Tibial artery (tissue), 4 donors: ENCODE results near the gene DIS3L.
"Not testable (repeated sequence)": the region's sequence is repeated elsewhere in the genome, so short reads cannot be mapped to it uniquely, and the experiment has no call there.

Experiments used
- DNase-seq, 2 donors: peaks; one replicate each; pipeline ENCODE4 v3.0.0-alpha.2; 2019
- H3K27ac ChIP-seq, 2 donors: fragments of 200-600 bp; sonication (generic) in 1 of 2; 1 replicate in 1 of 2; 2 replicates in 1 of 2; pipeline ENCODE4 v1.5.1; 2018 to 2019; ENCODE audit warnings: mild to moderate bottlenecking in 1 of 2
- H3K27me3 ChIP-seq, 2 donors: fragments of 200-600 bp; sonication (generic) in 1 of 2; one replicate each; pipeline versions ENCODE4 v1.5.1 to v1.6.0; 2016 to 2019
- H3K36me3 ChIP-seq, 3 donors: fragments of 200-600 bp; sonication (generic) in 2 of 3; one replicate each; pipeline ENCODE4 v1.5.1; 2016 to 2019; ENCODE audit warnings: mild to moderate bottlenecking in 2 of 3
- H3K4me1 ChIP-seq, 4 donors: fragments of 200-600 bp; sonication (generic) in 2 of 4; 1 replicate in 3 of 4; 2 replicates in 1 of 4; pipeline ENCODE4 v1.5.1; 2016 to 2019
- H3K4me3 ChIP-seq, 2 donors: fragments of 200-600 bp; sonication (generic) in 1 of 2; 1 replicate in 1 of 2; 2 replicates in 1 of 2; pipeline ENCODE4 v1.5.1; 2018 to 2019; ENCODE audit warnings: mild to moderate bottlenecking in 2 of 2
- H3K9me3 ChIP-seq, 3 donors: fragments of 200-600 bp; sonication (generic) in 1 of 3; one replicate each; pipeline ENCODE4 v1.5.1; 2016 to 2019
- CTCF ChIP-seq, 2 experiments: fragments of 200-600 bp in 1 of 2; fragments of 450-650 bp in 1 of 2; IDR thresholded peaks; one replicate each; pipeline ENCODE4 v1.5.1; 2017 to 2019; ENCODE audit warnings: antibody characterized with exemption in 2 of 2, mild to moderate bottlenecking in 1 of 2, moderate library complexity in 1 of 2
- intact Hi-C: fragments of 100-400 bp; cut with DNase I; formaldehyde crosslinking; loops from one replicate; pipeline ENCODE4 v1.15.0; 2023; ENCODE audit warnings: low total_unique reads

The DIS3L gene

GRCh38 chr15:66326051-66326450 is 32.7 kb downstream of the DIS3L start:
- Histone ChIP-seq H3K4me3 (no peak overlapping the region), H3K36me3 (peaks cover 80 to 97% (median 95%) of the 10 kb centered on the region in 3 donors), H3K27ac (no peak overlapping the region), H3K27me3 (no peaks in the 10 kb centered on the region), H3K9me3 (no peaks in the 10 kb centered on the region), H3K4me1 (no peaks in the 10 kb centered on the region)
- TF ChIP-seq CTCF (IDR thresholded peaks at IDR 0.05): no peak
- no peak for DNase-seq
- intact Hi-C loops: no loop called here

GRCh38 chr15:66327736-66328135 is 34.4 kb downstream of the DIS3L start:
- intact Hi-C loops: no loop called here
- H3K27ac ChIP-seq: no peak overlapping the region
- peaks cover 88 to 99% (median 94%) of the 10 kb centered on the region in 3 donors for H3K36me3 ChIP-seq
- H3K4me1 ChIP-seq: no peaks in the 10 kb centered on the region
- TF ChIP-seq CTCF (IDR thresholded peaks at IDR 0.05): no peak
- H3K27me3 ChIP-seq: no peaks in the 10 kb centered on the region
- H3K4me3 ChIP-seq: no peak overlapping the region
- no peaks in the 10 kb centered on the region for H3K9me3 ChIP-seq
- DNase-seq: no peak

- Histone ChIP-seq H3K4me1 (no peaks in the 10 kb centered on the region), H3K9me3 (no peaks in the 10 kb centered on the region), H3K27me3 (no peaks in the 10 kb centered on the region), H3K27ac (no peak overlapping the region), H3K36me3 (peaks cover 86 to 99% (median 94%) of the 10 kb centered on the region in 3 donors), H3K4me3 (no peak overlapping the region)
- intact Hi-C loops: no loop called here
- no peak for DNase-seq
- no peak for TF ChIP-seq CTCF (IDR thresholded peaks at IDR 0.05)
Measured at GRCh38 chr15:66328771-66329170, 35.4 kb downstream of the DIS3L start.

GRCh38 chr15:66348530-66348929 is 55.2 kb downstream of the DIS3L start:
- peaks cover 7 to 59% (median 30%) of the 10 kb centered on the region in 3 donors for H3K36me3 ChIP-seq
- intact Hi-C loops, H3K27ac ChIP-seq, H3K4me3 ChIP-seq, H3K4me1 ChIP-seq, DNase-seq, H3K27me3 ChIP-seq, H3K9me3 ChIP-seq: not testable (repeated sequence)

- Histone ChIP-seq H3K4me3 (peak overlapping the region; percentile 56 to 67), H3K4me1 (peaks cover 0 to 4% (median 0%) of the 10 kb centered on the region in 4 donors), H3K9me3 (no peaks in the 10 kb centered on the region), H3K27me3 (no peaks in the 10 kb centered on the region), H3K27ac (peak overlapping the region; percentile 69 to 74), H3K36me3 (peaks cover 0 to 16% (median 8%) of the 10 kb centered on the region in 3 donors)
- no peak for DNase-seq
- TF ChIP-seq CTCF (IDR thresholded peaks at IDR 0.05): no peak
- intact Hi-C loops: no loop called here
Measured at GRCh38 chr15:66356077-66356358, 62.6 kb downstream of the DIS3L start.

GRCh38 chr15:66356359-66357236 is 63.2 kb downstream of the DIS3L start, which contains the start of gene TIPIN:
Gene TIPIN, minus strand, starts transcription at chr15:66356685. Its CDS starts 3,738 bp downstream, at chr15:66352947.
- intact Hi-C loops: no loop called here
- H3K27me3 ChIP-seq: no peaks in the 10 kb centered on the region
- peak; percentile 93 to 97 for DNase-seq
- H3K4me1 ChIP-seq: peaks cover 0 to 4% (median 0%) of the 10 kb centered on the region in 4 donors
- peak within 1 kb of the TSS; percentile 69 to 74 for H3K27ac ChIP-seq
- H3K36me3 ChIP-seq: peaks cover 0 to 12% (median 8%) of the 10 kb centered on the region in 3 donors
- peak within 1 kb of the TSS; percentile 56 to 67 for H3K4me3 ChIP-seq
- H3K9me3 ChIP-seq: no peaks in the 10 kb centered on the region
- no peak for TF ChIP-seq CTCF (IDR thresholded peaks at IDR 0.05)
